22Rv1 (cell line): ENCODE results near the gene ANKRD39.

Experiments
- H3K27ac ChIP-seq: fragments of 450-650 bp; 2 replicates; pipeline ENCODE4 v1.5.1; 2017
- ZFX ChIP-seq: fragments of 450-650 bp; IDR thresholded peaks from 2 replicates; pipeline ENCODE4 v1.6.1; 2017; ENCODE audit warnings: antibody characterized with exemption, borderline replicate concordance
- TF ChIP-seq, protein P1 (sequence below): fragments of 450-650 bp; IDR thresholded peaks from 2 replicates; pipeline ENCODE4 v1.5.1; 2017; ENCODE audit warnings: mild to moderate bottlenecking

The ANKRD39 gene

DNA sequence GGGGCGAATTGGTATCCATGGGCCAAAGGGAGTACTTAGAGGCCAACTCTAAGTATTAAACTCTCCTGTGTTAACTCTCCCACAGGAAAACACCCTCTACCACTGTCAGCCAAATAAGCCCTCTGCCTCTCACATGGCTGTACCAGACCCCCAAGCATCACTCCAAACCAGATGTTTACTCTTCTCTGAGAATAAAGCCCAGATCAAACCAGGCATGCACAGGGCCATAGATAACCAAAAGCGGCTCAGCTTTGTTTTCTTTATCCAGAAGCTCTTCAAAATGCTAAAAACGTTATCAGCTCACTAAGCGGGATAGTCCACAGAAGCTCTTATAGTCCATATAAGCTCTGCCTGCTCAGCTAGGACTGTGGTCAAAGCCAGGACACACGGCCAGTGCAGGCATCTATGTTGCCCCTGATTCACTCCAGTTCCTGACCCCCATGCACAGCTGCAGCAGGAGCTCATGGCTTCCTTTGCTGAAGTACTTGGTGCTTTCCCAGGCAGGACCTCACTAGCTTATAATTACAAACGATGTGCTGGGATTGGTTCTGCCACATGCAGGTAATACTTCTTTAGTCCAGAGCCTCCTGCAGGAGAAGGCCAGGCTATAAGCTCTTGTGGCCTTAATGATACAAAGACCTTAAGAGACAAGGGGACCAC, 33.0 kb upstream of the ANKRD39 start:
- H3K27ac ChIP-seq = peak overlapping the region; percentile 23; the same call in 1 of the 2 replicates
- no peak for TF ChIP-seq ZFX
- TF ChIP-seq, protein P1, sequence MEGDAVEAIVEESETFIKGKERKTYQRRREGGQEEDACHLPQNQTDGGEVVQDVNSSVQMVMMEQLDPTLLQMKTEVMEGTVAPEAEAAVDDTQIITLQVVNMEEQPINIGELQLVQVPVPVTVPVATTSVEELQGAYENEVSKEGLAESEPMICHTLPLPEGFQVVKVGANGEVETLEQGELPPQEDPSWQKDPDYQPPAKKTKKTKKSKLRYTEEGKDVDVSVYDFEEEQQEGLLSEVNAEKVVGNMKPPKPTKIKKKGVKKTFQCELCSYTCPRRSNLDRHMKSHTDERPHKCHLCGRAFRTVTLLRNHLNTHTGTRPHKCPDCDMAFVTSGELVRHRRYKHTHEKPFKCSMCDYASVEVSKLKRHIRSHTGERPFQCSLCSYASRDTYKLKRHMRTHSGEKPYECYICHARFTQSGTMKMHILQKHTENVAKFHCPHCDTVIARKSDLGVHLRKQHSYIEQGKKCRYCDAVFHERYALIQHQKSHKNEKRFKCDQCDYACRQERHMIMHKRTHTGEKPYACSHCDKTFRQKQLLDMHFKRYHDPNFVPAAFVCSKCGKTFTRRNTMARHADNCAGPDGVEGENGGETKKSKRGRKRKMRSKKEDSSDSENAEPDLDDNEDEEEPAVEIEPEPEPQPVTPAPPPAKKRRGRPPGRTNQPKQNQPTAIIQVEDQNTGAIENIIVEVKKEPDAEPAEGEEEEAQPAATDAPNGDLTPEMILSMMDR = no peak

DNA sequence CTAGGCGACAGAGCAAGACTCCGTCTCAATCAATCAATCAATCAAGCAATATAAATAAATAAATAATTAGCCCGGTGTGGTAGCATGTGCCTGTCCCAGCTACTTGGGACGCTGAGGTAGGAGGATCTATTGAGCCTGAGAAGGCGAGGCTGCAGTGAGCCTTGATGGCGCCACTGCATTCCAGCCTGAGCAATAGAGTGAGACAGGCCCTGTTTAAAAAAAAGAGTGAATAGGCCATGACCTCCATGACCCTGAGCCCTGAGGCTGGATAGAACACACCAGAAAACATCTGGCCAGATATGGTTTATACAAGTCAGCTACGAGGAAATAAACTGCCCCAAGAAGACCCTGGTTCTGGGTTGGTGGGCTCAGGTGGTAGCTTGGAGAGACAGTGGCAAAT, 32.4 kb upstream of the ANKRD39 start:
- 0 out of 2 replicates have a peak overlapping the region, but pooled peaks have one; percentile 23 for H3K27ac ChIP-seq

DNA sequence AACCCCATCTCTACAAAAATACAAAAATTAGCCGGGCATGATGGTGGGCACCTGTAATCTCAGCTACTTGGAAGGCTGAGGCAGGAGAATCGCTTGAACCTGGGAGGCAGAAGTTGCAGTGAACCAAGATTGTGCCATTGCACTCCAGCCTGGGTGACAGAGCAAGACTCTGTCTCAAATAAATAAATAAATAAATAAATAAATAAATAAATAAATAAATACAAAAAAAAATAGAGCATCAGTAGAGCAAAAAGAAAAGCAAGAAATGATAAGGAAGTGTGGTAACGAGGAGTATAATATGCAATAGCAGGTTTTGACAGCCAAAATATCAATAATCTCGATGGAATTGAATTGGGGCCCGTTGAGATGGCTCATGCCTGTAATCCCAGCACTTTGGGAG, 31.7 kb upstream of the ANKRD39 start:
- H3K27ac ChIP-seq = peak overlapping the region; percentile 94; the same call in 1 of the 2 replicates

More for the DNA sequence above, 32.4 kb upstream of the ANKRD39 start:
- no peak for TF ChIP-seq ZFX
- TF ChIP-seq, protein P1 = no peak

DNA sequence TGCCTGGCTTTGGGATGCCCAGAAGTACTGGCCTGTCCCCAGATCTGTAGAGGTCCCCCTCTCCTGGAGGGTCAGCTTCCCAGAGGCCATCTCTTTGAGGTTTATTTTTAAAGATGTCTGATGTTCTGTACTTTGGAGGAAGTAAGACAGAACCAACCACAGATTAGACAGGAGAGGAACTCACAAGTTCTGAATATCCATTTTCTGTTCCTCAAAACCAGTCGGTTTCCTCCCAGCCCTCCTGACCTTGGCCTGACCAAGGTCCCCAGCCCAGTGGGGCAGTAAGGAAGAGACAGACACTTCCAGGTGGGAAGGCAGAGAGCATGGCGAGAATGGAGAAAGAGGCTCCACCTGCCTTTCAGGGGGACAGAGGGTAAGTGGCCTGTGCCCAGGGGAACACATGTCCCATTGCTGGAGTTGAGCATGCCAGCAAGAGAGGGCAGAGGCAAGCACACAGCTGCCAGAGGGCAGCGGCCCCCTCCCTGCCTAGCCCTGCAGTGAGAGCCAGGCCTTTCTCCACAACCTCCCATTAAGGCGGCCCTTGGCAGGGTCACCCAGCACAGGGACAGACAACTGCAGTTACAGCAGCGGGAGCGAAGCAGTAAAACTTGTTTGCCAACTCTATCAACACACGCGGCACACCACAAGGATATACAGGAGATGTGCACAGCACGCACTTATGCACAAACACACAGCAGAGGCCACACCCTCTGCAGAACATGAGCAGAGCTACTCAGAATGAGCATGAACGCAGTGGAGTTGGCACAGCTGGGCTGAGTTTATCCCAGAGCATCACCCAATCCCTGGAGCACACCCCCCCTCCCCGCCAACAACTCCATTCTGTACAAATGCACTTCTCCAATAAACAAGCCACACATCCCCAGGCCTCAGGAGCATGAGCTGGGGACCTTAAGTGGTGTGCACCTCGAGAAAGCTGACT, 30.5 kb upstream of the ANKRD39 start:
- H3K27ac ChIP-seq = peak overlapping the region; percentile 94
- no peak for TF ChIP-seq ZFX
- TF ChIP-seq, protein P1 = no peak

DNA sequence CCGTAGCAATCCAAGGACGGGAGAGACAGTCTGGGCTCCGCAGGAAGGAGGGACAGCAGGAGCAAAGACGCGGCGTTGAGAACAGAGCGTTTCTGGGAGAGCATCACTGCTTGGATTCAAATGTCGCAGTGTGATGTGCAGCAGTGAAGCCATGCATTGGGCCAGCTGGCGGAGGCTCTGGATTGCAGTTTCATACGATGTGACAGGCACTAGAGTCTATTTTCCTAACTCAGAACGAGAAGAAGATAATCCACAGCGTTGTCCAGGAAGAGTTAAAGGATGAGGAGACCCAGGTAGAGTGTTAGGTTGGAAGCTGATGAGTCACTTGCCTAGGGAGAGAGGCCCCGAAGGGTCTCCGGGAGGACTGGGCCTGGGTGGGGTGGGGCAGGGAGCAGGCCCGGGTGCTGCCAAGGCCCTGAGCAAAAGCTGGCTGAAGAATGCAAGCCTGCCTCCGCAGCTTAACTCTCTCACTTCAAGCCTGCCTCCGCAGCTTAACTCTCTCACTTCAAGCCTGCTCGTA, 29.7 kb upstream of the ANKRD39 start:
- TF ChIP-seq, protein P1 = no peak
- H3K27ac ChIP-seq = peak overlapping the region; percentile 94

DNA sequence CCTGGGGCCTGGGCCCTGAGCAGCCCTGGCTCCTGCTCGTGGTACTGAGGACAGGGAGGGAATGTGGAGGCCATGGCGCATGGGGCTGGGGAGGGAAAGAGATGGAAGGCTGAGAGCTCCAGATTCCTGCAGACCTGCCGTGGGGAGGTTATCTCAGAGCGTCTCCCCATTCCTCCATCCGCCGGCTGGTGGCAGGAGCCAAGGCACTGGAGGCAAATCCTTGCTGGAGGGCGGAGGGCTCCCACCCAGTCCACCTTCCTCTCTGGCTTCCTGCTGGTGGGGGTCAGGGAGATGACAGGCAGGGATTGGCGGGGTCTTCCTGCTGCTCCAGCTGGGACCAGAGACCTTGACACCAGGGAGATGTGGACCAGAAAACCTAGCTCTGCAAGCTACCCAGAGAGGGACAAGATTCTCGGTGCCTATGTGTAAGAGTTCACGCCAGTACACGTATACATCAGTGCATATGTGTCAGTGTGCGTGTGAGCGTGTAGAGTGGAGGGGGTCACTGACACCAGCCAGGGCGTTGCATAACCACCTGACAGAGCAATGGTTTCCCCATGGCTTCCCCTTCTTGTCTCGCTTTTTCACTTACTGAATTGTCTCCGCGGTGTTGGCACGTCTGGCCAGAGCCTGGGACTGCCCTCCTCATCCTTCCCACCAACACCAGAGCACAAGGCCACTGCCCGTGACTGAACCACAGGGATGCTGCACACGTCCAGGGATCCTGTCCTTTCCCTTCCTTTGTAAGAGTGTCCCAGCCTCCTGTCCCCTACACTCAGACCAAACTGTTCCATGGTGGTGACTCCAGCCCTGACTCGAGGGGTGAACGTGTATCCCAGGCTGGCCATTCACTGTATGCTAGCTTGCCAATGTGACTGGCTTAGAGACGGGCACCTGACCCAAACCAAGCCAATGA, 27.9 kb upstream of the ANKRD39 start:
- no peak overlapping the region for H3K27ac ChIP-seq
- TF ChIP-seq ZFX = no peak
- TF ChIP-seq, protein P1 = no peak
